ENCODE data around the gene LPAR2. TPM values are rescaled to one million over a fixed set of nuclear protein-coding genes. Genes with fewer than 3 reads are reported as not detected.

The LPAR2 gene
- total RNA-seq, 8 experiments from 2014 or later, result 1.3 to 30.2 (median 18.2) TPM

DNA sequence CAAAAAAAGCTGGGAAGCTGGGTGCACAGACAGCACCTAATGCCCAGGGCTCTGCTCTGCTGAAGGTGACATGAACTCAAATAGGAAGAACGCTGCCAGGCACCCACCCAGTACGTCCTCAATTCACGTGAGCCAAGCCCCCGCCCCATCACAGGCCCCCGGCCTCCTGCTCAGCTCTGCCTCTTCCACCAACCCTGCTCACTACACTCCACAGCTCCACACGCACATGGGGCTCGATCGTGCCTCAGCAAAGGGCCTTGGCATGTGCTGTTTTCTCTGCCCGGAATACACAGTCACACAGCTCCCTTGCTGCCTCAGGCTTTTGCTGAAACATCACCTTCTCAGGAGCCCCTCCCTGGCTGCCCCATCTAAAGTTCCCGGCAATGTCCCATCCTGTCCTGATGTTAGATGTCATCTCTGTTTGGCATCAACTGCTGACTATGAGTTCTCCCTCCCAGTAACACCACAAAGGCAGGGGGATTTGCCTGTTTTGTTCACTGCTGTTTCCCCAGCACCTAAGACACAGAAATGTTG, 33.2 kb upstream of the LPAR2 start:
- peaks cover 10 to 12% of the 10 kb centered on the region in 2 donors for H3K4me1 ChIP-seq (replicated peaks in 1 of 2)
- in situ Hi-C loops (cut with MboI; ENCODE audit: low pct_unique_long_range_greater_than_20kb in 2 of 9, low sequenced_read_pairs in 9 of 9, unreplicated experiment in 9 of 9), result no loop called here
- no peak for ATAC-seq (replicated peaks in 6 of 8)
- H3K4me3 ChIP-seq, result no peak overlapping the region
- no peak overlapping the region for H3K27ac ChIP-seq
- 69 to 100% (median 91%) methylated on average over 2 to 9 of the region's 10 CpGs; no CpG with 5 or more reads in 7 of the 10 experiments for WGBS, 10 experiments

DNA sequence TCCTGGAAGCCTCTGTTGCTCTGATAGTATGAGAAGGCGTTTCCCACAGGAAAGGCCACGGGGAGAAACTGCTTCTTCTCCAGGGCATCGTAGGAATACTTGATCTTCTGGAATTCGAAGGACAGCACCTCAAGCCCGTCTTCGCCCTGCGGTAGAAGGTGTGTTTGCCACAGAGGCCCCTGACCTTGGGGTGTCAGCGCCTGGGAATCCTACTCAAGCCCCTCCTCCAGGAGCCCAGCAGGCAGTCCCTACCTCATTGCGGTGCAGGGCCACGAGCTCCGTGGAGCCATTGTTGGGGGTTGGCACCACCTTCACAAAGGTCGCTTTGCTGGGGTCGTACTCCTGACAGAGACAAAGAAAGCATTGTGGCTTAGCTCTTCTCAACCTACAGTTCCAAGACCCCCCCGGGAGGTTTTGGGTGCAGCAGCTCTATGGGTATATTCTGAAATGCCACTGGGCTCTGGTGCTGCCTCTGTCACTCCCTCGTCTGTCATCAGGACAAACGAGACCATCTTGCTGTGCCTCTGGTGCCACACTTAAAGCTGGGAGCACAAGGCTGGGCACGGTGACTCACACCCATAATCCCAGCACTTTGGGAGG, 31.7 kb upstream of the LPAR2 start:
- H3K4me3 ChIP-seq, result no peak overlapping the region
- WGBS, 10 experiments, result 50 to 100% (median 96%) methylated on average over 2 to 10 of the region's 17 CpGs; no CpG with 5 or more reads in 3 of the 10 experiments
- no peak for ATAC-seq (replicated peaks in 6 of 8)
- no peak overlapping the region for H3K27ac ChIP-seq
- H3K4me1 ChIP-seq (replicated peaks in 1 of 2), result peaks cover 10 to 12% of the 10 kb centered on the region in 2 donors
- in situ Hi-C loops (cut with MboI; ENCODE audit: low pct_unique_long_range_greater_than_20kb in 2 of 9, low sequenced_read_pairs in 9 of 9, unreplicated experiment in 9 of 9), result no loop called here

DNA sequence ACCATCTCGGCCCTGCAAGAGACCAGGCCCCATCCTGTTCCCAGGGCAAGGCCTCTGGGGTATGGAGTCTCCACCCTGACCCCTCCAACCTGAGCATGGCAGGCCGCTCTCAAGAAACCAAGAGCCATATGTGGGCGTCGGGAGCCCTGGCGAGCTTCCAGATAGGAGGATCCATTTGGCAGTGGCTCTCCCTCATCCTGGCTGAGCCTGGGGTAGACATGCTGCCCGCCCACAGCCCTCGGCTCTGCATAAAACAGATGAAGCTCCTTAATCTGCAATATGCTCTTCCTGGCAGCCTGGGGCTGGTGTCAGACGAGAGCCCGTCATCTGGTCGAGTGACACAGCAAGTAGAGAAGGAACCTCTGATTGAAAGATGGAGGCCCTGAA, 29.4 kb upstream of the LPAR2 start:
- Histone ChIP-seq H3K4me1 (replicated peaks in 1 of 2) (peaks cover 6 to 8% of the 10 kb centered on the region in 2 donors), H3K4me3 (no peak overlapping the region), H3K27ac (no peak overlapping the region)
- 0 to 96% (median 49%) methylated on average over 1 to 7 of the region's 10 CpGs; no CpG with 5 or more reads in 4 of the 10 experiments for WGBS, 10 experiments
- in situ Hi-C loops (cut with MboI; ENCODE audit: low pct_unique_long_range_greater_than_20kb in 2 of 9, low sequenced_read_pairs in 9 of 9, unreplicated experiment in 9 of 9), result no loop called here
- peak in 3 of 8 experiments; percentile 97 to 98 (median 97) for ATAC-seq (replicated peaks in 6 of 8)

DNA sequence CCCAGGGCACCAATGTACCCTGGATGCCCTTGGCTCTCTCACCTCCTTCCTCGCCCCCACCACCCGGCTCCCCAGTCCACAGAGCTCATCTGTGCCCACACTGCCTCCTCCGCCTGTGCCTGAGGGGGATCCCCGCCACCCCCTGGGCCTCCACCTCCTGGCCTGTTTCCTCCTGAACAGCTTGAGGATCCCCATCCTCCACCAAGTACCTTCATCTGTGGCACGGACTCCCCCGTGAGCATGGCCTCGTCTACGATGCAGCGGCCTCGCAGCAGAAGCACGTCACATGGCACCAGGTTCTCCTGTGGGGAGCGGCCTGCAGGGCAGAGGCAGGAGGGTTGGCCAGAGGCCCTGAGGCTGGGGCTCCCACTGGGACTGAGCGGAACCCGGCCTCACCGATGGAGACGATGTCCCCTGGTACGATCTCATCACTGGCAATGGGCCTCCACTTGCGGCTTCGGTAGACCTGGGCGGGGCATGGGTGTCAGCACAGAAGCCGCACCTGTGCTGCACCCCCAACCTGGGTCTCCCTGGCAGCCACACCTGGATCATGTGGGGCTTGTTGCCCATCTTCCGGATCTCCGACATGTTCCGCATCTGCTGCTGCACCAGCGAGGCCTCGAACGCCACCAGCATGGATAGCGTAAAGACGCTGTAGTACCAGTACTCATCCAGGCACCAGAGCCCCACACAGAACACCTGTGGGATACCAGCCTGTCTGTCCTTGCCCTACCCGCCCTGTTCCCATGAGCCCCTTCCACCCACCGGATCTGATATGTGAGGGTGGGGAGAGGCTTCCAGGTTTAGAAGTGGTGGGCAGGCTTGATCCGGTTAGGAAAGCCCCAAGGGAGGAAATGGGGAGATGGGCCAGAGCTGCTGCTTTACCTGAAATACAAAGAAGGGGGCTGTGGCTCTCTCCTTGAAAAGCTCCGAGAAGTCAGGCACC, 28.7 kb upstream of the LPAR2 start:
- peak in 1 of 8 experiments; percentile 9 for ATAC-seq (replicated peaks in 6 of 8)
- Histone ChIP-seq H3K4me3 (no peak overlapping the region), H3K27ac (no peak overlapping the region), H3K4me1 (replicated peaks in 1 of 2) (peaks cover 0 to 1% of the 10 kb centered on the region in 2 donors)
- in situ Hi-C loops (cut with MboI; ENCODE audit: low pct_unique_long_range_greater_than_20kb in 2 of 9, low sequenced_read_pairs in 9 of 9, unreplicated experiment in 9 of 9), result no loop called here
- 96 to 100% (median 98%) methylated on average over 3 to 9 of the region's 33 CpGs; no CpG with 5 or more reads in 5 of the 10 experiments for WGBS, 10 experiments

DNA sequence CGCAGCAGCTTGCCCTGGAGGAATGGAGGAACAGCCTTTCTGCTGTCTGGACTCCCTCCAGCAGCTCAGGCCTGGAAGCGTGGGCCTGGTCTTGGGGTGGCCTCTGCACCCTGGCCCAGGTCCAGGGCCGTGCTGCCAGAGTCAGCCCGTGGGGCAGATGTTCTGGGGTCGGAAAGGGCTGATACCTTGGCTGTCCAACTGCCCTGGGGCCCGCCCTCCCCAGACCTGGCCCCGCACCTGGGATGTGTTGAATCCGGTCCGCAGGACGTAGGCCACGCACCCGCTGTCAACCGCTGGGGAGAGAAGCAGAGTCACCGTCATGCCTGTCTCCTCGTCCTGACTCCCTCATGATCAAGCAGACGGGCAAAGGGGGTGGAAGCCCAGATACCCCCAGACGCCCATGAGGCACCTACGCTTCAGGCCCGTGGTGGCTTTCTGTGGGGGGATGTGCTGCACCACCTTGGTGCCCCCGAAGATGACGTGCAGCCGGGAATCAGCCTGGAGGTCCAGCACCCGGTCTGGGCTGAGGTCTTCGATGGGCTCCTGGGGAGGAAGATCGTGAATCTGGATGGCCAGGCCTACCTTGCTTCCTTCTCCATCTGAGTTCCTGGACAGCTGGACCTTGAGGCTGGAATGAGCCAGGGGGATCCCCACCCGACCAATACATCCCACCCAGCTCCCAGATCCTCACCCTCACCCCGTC, 27.8 kb upstream of the LPAR2 start:
- in situ Hi-C loops (cut with MboI; ENCODE audit: low pct_unique_long_range_greater_than_20kb in 2 of 9, low sequenced_read_pairs in 9 of 9, unreplicated experiment in 9 of 9), result no loop called here
- WGBS, 10 experiments, result 60 to 100% (median 92%) methylated on average over 1 to 15 of the region's 27 CpGs; no CpG with 5 or more reads in 5 of the 10 experiments
- H3K4me3 ChIP-seq, result no peak overlapping the region
- no peak overlapping the region for H3K27ac ChIP-seq
- H3K4me1 ChIP-seq (replicated peaks in 1 of 2), result no peaks in the 10 kb centered on the region
- ATAC-seq (replicated peaks in 6 of 8), result peak in 1 of 8 experiments; percentile 8

DNA sequence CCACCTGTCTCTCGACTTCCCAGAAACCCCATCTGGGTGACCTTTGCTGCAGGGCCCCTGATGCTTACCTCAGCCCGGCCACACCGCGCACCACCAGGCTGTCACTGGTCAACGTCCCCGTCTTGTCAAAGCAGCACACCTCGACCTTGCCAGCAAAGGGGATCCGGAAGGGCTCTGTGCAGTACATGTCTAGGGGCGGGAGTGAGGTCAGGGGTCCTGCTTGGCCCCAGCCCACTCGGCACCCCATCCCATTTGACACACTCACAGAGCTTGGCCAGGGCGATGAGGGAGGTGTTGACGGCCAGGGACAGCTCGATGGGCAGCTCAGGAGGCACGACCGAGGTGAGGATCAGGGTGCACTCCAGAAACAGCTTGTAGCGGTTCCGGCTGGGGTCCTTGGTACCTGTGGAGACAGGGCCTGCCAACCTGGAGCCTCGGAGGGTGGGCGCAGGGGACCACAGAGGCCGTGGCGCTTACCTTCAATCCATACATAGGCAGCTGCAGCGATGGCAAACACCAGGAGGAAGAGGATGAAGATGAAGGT, 27.1 kb upstream of the LPAR2 start:
- in situ Hi-C loops (cut with MboI; ENCODE audit: low pct_unique_long_range_greater_than_20kb in 2 of 9, low sequenced_read_pairs in 9 of 9, unreplicated experiment in 9 of 9), result no loop called here
- 90 to 100% (median 96%) methylated on average over 1 to 18 of the region's 22 CpGs; no CpG with 5 or more reads in 5 of the 10 experiments for WGBS, 10 experiments
- no peak for ATAC-seq (replicated peaks in 6 of 8)
- Histone ChIP-seq H3K4me3 (no peak overlapping the region), H3K27ac (no peak overlapping the region), H3K4me1 (replicated peaks in 1 of 2) (no peaks in the 10 kb centered on the region)

DNA sequence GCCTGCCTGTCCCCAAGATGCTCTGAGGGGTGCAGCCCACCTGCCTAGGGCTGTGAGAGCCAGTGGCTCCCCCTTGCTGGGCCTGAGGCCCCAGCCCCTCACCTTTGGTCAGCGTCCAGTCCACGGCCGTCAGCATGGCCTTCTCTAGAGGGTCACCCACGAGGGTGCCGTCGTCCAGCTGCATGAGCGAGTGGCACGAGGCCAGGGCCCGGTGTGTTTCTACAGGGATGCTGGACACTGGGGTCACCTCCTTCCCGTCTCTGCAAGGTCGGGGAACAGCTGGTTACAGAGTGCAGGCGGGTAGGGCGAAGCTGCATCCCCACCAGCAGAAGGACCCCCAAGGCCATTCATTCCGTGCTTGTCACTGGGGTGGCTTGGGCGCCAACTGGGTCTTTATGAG, 26.4 kb upstream of the LPAR2 start:
- WGBS, 10 experiments, result 94 to 100% (median 100%) methylated on average over 1 to 8 of the region's 15 CpGs; no CpG with 5 or more reads in 5 of the 10 experiments
- Histone ChIP-seq H3K4me3 (no peak overlapping the region), H3K27ac (no peak overlapping the region), H3K4me1 (replicated peaks in 1 of 2) (no peaks in the 10 kb centered on the region)
- in situ Hi-C loops (cut with MboI; ENCODE audit: low pct_unique_long_range_greater_than_20kb in 2 of 9, low sequenced_read_pairs in 9 of 9, unreplicated experiment in 9 of 9), result no loop called here
- ATAC-seq (replicated peaks in 6 of 8), result no peak

DNA sequence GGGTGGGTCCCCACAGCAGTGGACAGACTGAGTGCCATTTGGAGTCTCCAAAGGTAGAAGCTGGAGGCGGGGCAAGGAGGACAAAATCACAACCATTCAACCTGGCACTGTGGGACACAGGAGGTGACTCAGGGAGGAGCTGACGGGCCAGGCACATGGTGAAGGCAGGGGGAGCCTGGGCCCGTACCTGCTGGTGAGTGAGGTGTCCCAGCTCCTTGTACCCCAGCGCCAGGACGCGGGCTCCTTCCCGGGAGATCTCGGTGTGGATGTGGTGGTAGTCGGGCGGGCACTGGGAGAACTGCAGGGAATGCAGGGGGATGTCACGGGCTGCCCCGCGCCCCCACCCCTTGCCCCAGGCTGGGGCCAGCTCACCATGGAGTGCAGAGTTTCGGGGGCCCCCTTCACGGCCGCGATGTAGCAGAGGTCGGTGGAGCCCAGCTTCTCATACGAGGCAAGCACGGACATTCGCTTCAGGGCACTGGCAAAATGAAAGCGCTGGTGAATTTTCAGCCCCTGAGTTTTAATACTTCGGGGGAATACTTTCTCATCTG, 25.7 kb upstream of the LPAR2 start:
- in situ Hi-C loops (cut with MboI; ENCODE audit: low pct_unique_long_range_greater_than_20kb in 2 of 9, low sequenced_read_pairs in 9 of 9, unreplicated experiment in 9 of 9), result no loop called here
- H3K27ac ChIP-seq, result no peak overlapping the region
- ATAC-seq (replicated peaks in 6 of 8), result no peak
- 90 to 100% (median 100%) methylated on average over 1 to 5 of the region's 23 CpGs; no CpG with 5 or more reads in 5 of the 10 experiments for WGBS, 10 experiments
- H3K4me1 ChIP-seq (replicated peaks in 1 of 2), result no peaks in the 10 kb centered on the region
- H3K4me3 ChIP-seq, result no peak overlapping the region

DNA sequence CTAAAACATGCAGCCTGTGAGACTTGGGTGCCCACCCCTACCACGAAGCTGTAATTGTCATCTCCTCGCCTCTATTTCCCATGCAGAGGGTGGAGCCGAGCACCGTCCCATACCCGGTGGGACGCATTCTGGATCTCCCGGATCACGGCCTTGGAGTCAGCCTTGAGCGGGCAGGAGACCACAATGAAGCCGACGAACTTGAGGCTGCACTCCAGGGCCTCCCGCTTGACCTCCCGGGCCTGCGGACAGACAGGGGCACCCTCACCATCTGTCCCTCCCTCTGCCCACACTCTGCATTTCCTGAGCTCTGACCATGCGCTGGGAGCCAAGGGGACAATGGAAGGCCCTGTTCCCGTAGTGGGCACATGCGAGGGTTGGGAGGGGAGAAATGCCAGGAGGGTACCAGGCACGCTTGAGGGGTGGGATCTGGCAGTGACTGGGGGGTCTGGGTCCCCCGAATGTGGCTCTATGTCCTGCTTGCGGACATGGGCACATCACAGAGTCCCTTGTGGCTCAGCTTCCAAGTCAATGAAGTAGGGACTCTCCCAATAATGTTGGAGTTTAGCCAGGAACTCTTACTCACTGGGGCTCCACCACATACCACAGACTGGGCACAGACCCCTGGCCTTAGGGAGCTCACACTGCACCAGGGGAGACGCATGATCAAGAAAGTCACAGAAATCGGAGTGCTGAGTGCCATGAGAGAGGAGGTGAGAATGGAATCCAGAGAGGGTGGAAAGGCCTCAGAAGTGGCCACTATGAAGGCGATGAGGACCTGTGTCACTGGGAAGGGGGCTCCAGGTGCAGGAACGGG, 24.7 kb upstream of the LPAR2 start:
- in situ Hi-C loops (cut with MboI; ENCODE audit: low pct_unique_long_range_greater_than_20kb in 2 of 9, low sequenced_read_pairs in 9 of 9, unreplicated experiment in 9 of 9), result no loop called here
- ATAC-seq (replicated peaks in 6 of 8), result no peak
- H3K27ac ChIP-seq, result no peak overlapping the region
- WGBS, 10 experiments, result 60 to 100% (median 100%) methylated on average over 1 to 13 of the region's 24 CpGs; no CpG with 5 or more reads in 3 of the 10 experiments
- no peaks in the 10 kb centered on the region for H3K4me1 ChIP-seq (replicated peaks in 1 of 2)
- no peak overlapping the region for H3K4me3 ChIP-seq

DNA sequence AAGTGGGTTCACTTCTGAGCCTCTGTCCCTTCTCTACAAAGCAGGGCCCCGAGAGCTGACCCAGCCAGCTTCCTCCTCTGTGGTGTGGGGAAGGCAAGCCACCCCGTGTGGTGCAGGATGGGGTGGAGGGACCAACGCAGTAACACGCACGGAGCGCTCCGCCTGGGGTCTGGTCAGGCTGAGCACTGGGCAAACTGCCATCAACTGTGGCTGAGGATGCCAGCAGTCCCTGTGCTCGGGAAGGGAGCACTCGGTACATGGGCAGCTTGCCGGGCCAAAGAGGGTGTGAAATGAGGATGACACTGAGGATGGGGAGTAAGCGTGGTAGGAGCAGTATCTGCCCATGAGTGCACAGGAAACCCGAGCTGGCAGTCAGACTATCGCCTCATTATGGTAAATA, 23.1 kb upstream of the LPAR2 start:
- in situ Hi-C loops (cut with MboI; ENCODE audit: low pct_unique_long_range_greater_than_20kb in 2 of 9, low sequenced_read_pairs in 9 of 9, unreplicated experiment in 9 of 9), result no loop called here
- H3K4me3 ChIP-seq, result no peak overlapping the region
- WGBS, 10 experiments, result 67 to 100% (median 98%) methylated on average over 1 to 8 of the region's 13 CpGs; no CpG with 5 or more reads in 4 of the 10 experiments
- ATAC-seq (replicated peaks in 6 of 8), result no peak
- no peaks in the 10 kb centered on the region for H3K4me1 ChIP-seq (replicated peaks in 1 of 2)
- no peak overlapping the region for H3K27ac ChIP-seq

DNA sequence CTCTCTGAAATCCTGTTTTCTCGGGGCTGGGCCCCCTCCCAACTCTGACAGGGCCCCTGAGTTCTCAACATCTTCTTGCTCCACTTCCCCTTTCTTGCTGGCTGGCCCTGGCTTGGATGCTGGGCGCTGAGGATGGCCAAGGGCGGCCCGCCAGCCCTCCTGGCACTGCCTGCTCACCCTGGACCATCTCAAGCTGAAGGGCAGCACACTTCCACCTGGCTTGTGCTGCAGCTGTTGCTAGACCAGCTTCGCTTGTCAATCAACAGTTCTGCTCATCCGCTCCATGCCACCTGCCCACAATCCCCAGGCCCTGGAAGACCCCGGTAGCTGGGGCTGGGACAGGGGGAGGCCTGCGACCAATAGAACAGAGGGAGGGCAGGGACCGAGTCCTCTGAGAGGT, 22.3 kb upstream of the LPAR2 start:
- Histone ChIP-seq H3K27ac (no peak overlapping the region), H3K4me1 (replicated peaks in 1 of 2) (no peaks in the 10 kb centered on the region), H3K4me3 (no peak overlapping the region)
- in situ Hi-C loops (cut with MboI; ENCODE audit: low pct_unique_long_range_greater_than_20kb in 2 of 9, low sequenced_read_pairs in 9 of 9, unreplicated experiment in 9 of 9), result no loop called here
- 100% methylated on average over 2 of the region's 9 CpGs; no CpG with 5 or more reads in 9 of the 10 experiments for WGBS, 10 experiments
- ATAC-seq (replicated peaks in 6 of 8), result no peak

All from motor neuron (in vitro differentiated cells).